Measurements from ENCODE around the gene TRABD2B. TPM values are rescaled to one million over a fixed set of nuclear protein-coding genes. Genes with fewer than 3 reads are reported as not detected.

The TRABD2B gene
- total and polyA plus RNA-seq, 4 donors: 0.28 to 2.6 (median 1.3) TPM

DNA sequence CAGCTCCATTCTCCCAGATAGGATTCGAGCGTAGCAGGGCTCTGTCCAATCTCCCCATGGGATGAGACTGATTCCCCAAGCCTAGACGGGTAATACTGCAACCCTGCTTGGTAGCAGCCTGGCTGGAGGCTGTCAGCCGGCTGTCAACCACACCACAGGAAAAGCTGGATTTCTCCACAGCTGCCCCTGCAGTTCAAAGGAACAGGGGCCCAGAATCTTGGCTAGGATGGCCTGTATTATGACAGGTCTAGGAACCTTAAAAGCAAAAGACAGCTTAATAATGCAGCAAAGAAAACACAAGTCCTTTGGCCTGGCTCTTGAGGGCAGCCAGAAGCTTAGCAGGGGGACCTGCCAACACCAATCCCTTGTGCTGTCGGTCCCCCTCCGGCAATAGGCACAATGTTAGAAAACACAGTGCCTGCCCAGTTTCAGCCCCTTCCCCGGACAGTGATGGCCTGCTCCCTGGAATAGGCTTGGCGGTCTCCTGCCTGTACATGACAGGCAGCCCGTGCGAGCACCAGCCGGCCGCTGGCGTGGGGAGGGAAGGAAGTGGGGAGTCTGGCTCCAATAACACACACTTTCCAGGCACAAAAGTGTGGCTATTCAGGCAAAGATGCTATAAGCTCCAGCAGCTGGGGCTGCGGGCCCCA, 90.5 kb downstream of the TRABD2B start:
- Histone ChIP-seq H3K27me3 (ENCODE audit: control insufficient read depth in 4 of 4, insufficient read depth in 4 of 4, low read length in 3 of 4) (no peaks in the 10 kb centered on the region), H3K4me3 (ENCODE audit: low read depth in 1 of 3, low read length in 3 of 3) (no peak overlapping the region), H3K27ac (ENCODE audit: low read depth in 1 of 2, low read length in 2 of 2) (no peak overlapping the region), H3K9ac (ENCODE audit: low read depth in 1 of 2, low read length in 2 of 2) (no peak overlapping the region), H3K36me3 (ENCODE audit: control insufficient read depth in 4 of 4, insufficient read depth in 3 of 4, low read depth in 1 of 4, low read length in 3 of 4) (no peaks in the 10 kb centered on the region), H3K4me1 (ENCODE audit: control insufficient read depth in 4 of 4, insufficient read depth in 4 of 4, low read length in 3 of 4) (no peaks in the 10 kb centered on the region), H3K9me3 (ENCODE audit: control insufficient read depth in 4 of 4, low read length in 3 of 4) (no peaks in the 10 kb centered on the region)
- DNase-seq (ENCODE audit: low spot score): no peak
- 90% methylated on average over 14 of the region's 14 CpGs for WGBS
- TF ChIP-seq SP1 (IDR thresholded peaks at IDR 0.05) (no peak), HNF4G (IDR thresholded peaks at IDR 0.05) (no peak), RAD21 (IDR thresholded peaks at IDR 0.05) (no peak), NR2F2 (IDR thresholded peaks at IDR 0.05) (no peak), GABPA (IDR thresholded peaks at IDR 0.05 in 1 of 2, conservative IDR thresholded peaks at IDR 0.05 in 1 of 2) (no peak), HNF4A (conservative IDR thresholded peaks at IDR 0.05) (no peak)

DNA sequence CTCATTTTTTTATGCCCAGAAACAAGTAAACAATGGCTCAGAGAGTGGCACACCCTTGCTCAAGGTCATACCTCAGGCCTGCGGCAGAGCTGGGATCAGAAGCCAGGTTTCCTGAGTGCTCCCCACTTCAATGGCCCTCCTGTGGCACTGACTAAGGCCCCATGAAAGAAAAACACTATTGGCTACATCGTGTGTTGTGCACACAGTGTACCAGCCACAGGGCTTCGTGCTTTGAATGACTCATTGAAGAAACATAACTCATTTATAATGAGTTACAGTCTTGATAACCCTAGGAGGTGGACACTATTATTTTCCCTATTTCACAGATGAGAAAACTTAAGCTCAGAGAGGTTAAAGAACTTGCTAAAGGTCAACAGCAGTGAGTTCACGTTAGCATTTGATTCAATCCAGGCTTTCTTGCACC, 91.2 kb downstream of the TRABD2B start:
- no peak overlapping the region for H3K4me3 ChIP-seq (ENCODE audit: low read depth in 1 of 3, low read length in 3 of 3)
- DNase-seq (ENCODE audit: low spot score): no peak
- H3K27me3 ChIP-seq (ENCODE audit: control insufficient read depth in 4 of 4, insufficient read depth in 4 of 4, low read length in 3 of 4): no peaks in the 10 kb centered on the region
- H3K4me1 ChIP-seq (ENCODE audit: control insufficient read depth in 4 of 4, insufficient read depth in 4 of 4, low read length in 3 of 4): no peaks in the 10 kb centered on the region
- no peaks in the 10 kb centered on the region for H3K9me3 ChIP-seq (ENCODE audit: control insufficient read depth in 4 of 4, low read length in 3 of 4)
- 70% methylated on average over 4 of the region's 4 CpGs for WGBS
- TF ChIP-seq YY1 (IDR thresholded peaks at IDR 0.05): no peak
- no peak for TF ChIP-seq NR2F2 (IDR thresholded peaks at IDR 0.05)
- TF ChIP-seq, protein P1, sequence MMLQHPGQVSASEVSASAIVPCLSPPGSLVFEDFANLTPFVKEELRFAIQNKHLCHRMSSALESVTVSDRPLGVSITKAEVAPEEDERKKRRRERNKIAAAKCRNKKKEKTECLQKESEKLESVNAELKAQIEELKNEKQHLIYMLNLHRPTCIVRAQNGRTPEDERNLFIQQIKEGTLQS (IDR thresholded peaks at IDR 0.05): no peak
- no peak for TF ChIP-seq FOXA1 (IDR thresholded peaks at IDR 0.05)
- TF ChIP-seq, protein P2, sequence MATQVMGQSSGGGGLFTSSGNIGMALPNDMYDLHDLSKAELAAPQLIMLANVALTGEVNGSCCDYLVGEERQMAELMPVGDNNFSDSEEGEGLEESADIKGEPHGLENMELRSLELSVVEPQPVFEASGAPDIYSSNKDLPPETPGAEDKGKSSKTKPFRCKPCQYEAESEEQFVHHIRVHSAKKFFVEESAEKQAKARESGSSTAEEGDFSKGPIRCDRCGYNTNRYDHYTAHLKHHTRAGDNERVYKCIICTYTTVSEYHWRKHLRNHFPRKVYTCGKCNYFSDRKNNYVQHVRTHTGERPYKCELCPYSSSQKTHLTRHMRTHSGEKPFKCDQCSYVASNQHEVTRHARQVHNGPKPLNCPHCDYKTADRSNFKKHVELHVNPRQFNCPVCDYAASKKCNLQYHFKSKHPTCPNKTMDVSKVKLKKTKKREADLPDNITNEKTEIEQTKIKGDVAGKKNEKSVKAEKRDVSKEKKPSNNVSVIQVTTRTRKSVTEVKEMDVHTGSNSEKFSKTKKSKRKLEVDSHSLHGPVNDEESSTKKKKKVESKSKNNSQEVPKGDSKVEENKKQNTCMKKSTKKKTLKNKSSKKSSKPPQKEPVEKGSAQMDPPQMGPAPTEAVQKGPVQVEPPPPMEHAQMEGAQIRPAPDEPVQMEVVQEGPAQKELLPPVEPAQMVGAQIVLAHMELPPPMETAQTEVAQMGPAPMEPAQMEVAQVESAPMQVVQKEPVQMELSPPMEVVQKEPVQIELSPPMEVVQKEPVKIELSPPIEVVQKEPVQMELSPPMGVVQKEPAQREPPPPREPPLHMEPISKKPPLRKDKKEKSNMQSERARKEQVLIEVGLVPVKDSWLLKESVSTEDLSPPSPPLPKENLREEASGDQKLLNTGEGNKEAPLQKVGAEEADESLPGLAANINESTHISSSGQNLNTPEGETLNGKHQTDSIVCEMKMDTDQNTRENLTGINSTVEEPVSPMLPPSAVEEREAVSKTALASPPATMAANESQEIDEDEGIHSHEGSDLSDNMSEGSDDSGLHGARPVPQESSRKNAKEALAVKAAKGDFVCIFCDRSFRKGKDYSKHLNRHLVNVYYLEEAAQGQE (IDR thresholded peaks at IDR 0.05): no peak
- TF ChIP-seq, protein P3, sequence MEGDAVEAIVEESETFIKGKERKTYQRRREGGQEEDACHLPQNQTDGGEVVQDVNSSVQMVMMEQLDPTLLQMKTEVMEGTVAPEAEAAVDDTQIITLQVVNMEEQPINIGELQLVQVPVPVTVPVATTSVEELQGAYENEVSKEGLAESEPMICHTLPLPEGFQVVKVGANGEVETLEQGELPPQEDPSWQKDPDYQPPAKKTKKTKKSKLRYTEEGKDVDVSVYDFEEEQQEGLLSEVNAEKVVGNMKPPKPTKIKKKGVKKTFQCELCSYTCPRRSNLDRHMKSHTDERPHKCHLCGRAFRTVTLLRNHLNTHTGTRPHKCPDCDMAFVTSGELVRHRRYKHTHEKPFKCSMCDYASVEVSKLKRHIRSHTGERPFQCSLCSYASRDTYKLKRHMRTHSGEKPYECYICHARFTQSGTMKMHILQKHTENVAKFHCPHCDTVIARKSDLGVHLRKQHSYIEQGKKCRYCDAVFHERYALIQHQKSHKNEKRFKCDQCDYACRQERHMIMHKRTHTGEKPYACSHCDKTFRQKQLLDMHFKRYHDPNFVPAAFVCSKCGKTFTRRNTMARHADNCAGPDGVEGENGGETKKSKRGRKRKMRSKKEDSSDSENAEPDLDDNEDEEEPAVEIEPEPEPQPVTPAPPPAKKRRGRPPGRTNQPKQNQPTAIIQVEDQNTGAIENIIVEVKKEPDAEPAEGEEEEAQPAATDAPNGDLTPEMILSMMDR (IDR thresholded peaks at IDR 0.05; ENCODE audit: low read depth, low read length, missing input control): no peak
- TF ChIP-seq SP1 (IDR thresholded peaks at IDR 0.05): no peak
- TF ChIP-seq GABPA (IDR thresholded peaks at IDR 0.05 in 1 of 2, conservative IDR thresholded peaks at IDR 0.05 in 1 of 2): no peak
- no peak for TF ChIP-seq JUND (IDR thresholded peaks at IDR 0.05)
- TF ChIP-seq EGR1 (IDR thresholded peaks at IDR 0.05; ENCODE audit: low read depth in 2 of 2): no peak
- TF ChIP-seq RXRA (IDR thresholded peaks at IDR 0.05): no peak
- TF ChIP-seq, protein P4, sequence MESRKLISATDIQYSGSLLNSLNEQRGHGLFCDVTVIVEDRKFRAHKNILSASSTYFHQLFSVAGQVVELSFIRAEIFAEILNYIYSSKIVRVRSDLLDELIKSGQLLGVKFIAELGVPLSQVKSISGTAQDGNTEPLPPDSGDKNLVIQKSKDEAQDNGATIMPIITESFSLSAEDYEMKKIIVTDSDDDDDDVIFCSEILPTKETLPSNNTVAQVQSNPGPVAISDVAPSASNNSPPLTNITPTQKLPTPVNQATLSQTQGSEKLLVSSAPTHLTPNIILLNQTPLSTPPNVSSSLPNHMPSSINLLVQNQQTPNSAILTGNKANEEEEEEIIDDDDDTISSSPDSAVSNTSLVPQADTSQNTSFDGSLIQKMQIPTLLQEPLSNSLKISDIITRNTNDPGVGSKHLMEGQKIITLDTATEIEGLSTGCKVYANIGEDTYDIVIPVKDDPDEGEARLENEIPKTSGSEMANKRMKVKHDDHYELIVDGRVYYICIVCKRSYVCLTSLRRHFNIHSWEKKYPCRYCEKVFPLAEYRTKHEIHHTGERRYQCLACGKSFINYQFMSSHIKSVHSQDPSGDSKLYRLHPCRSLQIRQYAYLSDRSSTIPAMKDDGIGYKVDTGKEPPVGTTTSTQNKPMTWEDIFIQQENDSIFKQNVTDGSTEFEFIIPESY (IDR thresholded peaks at IDR 0.05): no peak
- TF ChIP-seq HNF4A (conservative IDR thresholded peaks at IDR 0.05): no peak
- no peak for TF ChIP-seq TAF1 (conservative IDR thresholded peaks at IDR 0.05)
- TF ChIP-seq RAD21 (IDR thresholded peaks at IDR 0.05): no peak
- no peak for TF ChIP-seq FOXA2 (IDR thresholded peaks at IDR 0.05)
- TF ChIP-seq HNF4G (IDR thresholded peaks at IDR 0.05): no peak
- no peaks in the 10 kb centered on the region for H3K36me3 ChIP-seq (ENCODE audit: control insufficient read depth in 4 of 4, insufficient read depth in 3 of 4, low read depth in 1 of 4, low read length in 3 of 4)
- H3K27ac ChIP-seq (ENCODE audit: low read depth in 1 of 2, low read length in 2 of 2): no peak overlapping the region
- no peak overlapping the region for H3K9ac ChIP-seq (ENCODE audit: low read depth in 1 of 2, low read length in 2 of 2)
